Neural crest cell (in vitro differentiated cells): ENCODE data around the gene NRG3. TPM values are rescaled to one million over a fixed set of nuclear protein-coding genes. Genes with fewer than 3 reads are reported as not detected.

ENCODE experiments used
- DNase-seq: peaks from one replicate; pipeline ENCODE4 v3.0.0; 2021; ENCODE audit warnings: low read depth, mixed read lengths, low spot score
- H3K27ac Mint-ChIP-seq: one replicate; pipeline ENCODE4 v1.8.0; 2021; ENCODE audit warnings: mild to moderate bottlenecking, mixed read lengths; ENCODE audit not compliant: unreplicated experiment
- H3K27me3 Mint-ChIP-seq: 2 replicates; pipeline ENCODE4 v1.8.0; 2021; ENCODE audit warnings: low read depth, mild to moderate bottlenecking, mixed read lengths
- H3K36me3 Mint-ChIP-seq: 2 replicates; pipeline ENCODE4 v1.8.0; 2021; ENCODE audit warnings: low read depth, mild to moderate bottlenecking, mixed read lengths
- H3K4me1 Mint-ChIP-seq: 2 replicates; pipeline ENCODE4 v1.8.0; 2021; ENCODE audit warnings: mixed read lengths
- H3K4me3 Mint-ChIP-seq: one replicate; pipeline ENCODE4 v1.8.0; 2021; ENCODE audit warnings: mild to moderate bottlenecking, mixed read lengths
- H3K9me3 Mint-ChIP-seq: 2 replicates; pipeline ENCODE4 v1.8.0; 2021; ENCODE audit warnings: mixed read lengths
- total RNA-seq: library from RNA; stranded (reverse); gene quantifications from 2 replicates; pipeline ENCODE4 v1.2.1, GENCODE V29; 2021
- TF ChIP-seq, protein P1 (sequence below): fragments of 200-600 bp; sonication (generic); conservative IDR thresholded peaks from 2 replicates; pipeline ENCODE4 v1.5.0; 2021; ENCODE audit warnings: antibody characterized with exemption, mild to moderate bottlenecking

NRG3 gene
- total RNA-seq, 1 donor from 2014 or later, result 3.1 TPM

DNA sequence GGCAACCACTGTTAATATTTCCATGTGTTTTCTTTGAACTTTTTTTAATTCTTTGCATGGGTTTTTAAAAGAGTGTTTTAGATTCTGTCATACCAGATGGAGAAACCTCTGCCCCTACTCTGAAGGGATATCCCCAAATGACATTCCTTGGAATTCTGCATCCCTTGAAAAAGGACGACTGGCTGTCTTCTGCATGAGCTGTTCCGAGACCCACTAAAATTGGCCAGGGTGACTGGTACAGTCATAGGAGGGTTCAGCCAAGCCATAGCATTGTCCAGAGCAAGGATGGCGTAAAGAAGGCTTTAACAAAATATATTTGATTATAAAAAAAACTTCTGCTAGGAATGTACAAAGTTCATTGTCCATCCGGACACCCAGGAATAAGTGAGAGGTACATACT, 952.9 kb downstream of the NRG3 start:
- no peak for DNase-seq
- TF ChIP-seq, protein P1, sequence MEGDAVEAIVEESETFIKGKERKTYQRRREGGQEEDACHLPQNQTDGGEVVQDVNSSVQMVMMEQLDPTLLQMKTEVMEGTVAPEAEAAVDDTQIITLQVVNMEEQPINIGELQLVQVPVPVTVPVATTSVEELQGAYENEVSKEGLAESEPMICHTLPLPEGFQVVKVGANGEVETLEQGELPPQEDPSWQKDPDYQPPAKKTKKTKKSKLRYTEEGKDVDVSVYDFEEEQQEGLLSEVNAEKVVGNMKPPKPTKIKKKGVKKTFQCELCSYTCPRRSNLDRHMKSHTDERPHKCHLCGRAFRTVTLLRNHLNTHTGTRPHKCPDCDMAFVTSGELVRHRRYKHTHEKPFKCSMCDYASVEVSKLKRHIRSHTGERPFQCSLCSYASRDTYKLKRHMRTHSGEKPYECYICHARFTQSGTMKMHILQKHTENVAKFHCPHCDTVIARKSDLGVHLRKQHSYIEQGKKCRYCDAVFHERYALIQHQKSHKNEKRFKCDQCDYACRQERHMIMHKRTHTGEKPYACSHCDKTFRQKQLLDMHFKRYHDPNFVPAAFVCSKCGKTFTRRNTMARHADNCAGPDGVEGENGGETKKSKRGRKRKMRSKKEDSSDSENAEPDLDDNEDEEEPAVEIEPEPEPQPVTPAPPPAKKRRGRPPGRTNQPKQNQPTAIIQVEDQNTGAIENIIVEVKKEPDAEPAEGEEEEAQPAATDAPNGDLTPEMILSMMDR, result no peak
- H3K9me3 Mint-ChIP-seq, result no peaks in the 10 kb centered on the region
- no peaks in the 10 kb centered on the region for H3K36me3 Mint-ChIP-seq
- H3K4me3 Mint-ChIP-seq, result no peak overlapping the region
- no peak overlapping the region for H3K27ac Mint-ChIP-seq
- H3K27me3 Mint-ChIP-seq, result no peaks in the 10 kb centered on the region
- H3K4me1 Mint-ChIP-seq, result no peaks in the 10 kb centered on the region

DNA sequence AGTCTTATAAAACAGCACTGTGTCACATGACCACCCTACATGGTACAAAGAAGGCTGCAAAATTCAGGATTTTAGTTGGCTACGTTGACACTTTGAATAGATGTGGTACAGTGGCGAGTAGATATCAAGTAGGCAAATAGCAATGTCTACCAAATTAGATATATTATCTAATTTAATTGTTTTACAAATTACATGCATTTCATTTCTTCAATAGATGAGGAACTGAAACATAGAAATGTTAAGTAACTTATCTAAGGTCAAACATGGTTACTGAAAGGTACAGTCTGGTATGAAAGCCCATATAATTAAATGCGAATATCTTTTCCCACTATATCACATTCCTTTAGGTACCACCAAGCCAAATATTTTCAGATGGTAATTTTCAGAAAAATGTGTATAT, 972.2 kb downstream of the NRG3 start:
- no peak for DNase-seq

DNA sequence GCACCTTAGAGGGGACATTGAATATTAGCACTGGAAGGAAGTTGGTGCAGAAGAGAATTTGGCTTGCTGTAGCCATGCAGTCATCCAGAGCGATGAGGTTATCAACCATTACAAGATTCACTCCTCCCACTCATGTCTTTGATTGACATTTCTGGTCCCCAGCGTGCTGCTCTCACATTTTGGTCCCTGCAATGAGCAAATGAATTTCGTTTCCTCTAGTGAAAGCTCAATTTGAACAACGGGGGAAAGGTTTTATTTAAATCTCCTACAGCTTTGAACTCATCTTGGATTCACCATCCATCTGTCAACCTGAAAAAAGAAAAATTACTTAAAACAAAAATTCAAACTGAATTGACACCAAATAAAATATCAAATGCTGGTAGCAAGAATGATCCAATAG, 975.2 kb downstream of the NRG3 start:
- Mint-ChIP-seq H3K36me3 (no peaks in the 10 kb centered on the region), H3K4me3 (no peak overlapping the region), H3K27me3 (no peaks in the 10 kb centered on the region), H3K9me3 (peaks cover 5% of the 10 kb centered on the region), H3K4me1 (no peaks in the 10 kb centered on the region), H3K27ac (no peak overlapping the region)
- DNase-seq, result no peak
- TF ChIP-seq, protein P1, result no peak

More for the DNA sequence above, 972.2 kb downstream of the NRG3 start:
- TF ChIP-seq, protein P1, result no peak
- no peaks in the 10 kb centered on the region for H3K36me3 Mint-ChIP-seq
- H3K27me3 Mint-ChIP-seq, result no peaks in the 10 kb centered on the region
- H3K9me3 Mint-ChIP-seq, result peaks cover 5% of the 10 kb centered on the region
- H3K4me1 Mint-ChIP-seq, result no peaks in the 10 kb centered on the region
- H3K27ac Mint-ChIP-seq, result no peak overlapping the region
- H3K4me3 Mint-ChIP-seq, result no peak overlapping the region

DNA sequence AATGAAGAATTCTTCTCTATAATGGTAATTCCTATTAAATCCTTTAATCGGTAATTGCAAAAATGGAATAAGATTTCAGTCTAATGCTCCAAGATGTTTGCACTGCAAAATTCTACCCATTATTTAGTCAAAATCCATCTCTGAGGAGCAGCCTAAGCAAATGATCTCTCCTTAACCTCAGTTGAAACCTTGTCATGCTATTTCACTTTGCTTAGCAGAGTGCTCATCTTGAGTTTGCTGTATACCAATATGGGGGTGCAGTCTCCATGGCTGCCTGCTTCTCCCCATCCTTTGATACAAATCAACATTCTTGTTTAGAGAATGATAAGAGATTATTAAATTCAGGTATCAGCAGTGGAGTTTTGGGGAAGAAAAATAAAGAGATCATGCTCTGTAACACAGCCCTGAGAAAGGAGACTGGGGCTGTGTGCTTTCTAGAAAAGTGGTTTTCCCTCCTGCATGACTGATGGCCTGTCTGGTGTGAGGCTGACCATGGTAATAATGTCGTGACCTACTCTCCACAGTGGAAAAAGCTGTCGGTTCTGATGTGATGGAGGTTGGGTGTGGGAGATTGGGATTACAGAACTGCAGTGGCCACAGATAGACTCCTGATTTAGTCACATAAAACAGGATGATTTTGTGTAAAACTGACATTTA, 982.1 kb downstream of the NRG3 start:
- Mint-ChIP-seq H3K27ac (no peak overlapping the region), H3K9me3 (no peaks in the 10 kb centered on the region), H3K4me3 (no peak overlapping the region), H3K27me3 (no peaks in the 10 kb centered on the region), H3K36me3 (no peaks in the 10 kb centered on the region), H3K4me1 (no peaks in the 10 kb centered on the region)
- TF ChIP-seq, protein P1, result no peak
- DNase-seq, result no peak

DNA sequence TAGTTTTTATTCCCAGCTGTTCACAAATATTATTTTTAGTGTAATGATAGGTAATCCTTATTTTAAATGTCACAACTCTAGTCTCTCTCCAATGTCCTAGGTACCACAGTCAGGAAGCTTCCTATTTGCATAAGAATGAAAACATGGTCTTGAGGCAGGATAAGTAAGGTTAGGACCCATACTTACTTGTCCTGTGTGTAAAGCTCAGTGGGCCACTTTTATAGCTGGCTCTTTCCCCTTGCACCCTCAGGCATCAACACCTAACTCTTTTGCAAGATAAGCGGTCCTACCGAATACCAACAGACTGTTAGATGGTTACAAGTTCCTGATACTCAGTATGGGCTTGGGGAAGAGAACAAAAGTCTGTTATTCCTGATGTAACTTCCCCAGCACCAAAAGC, 986.9 kb downstream of the NRG3 start:
- H3K4me3 Mint-ChIP-seq, result no peak overlapping the region
- H3K9me3 Mint-ChIP-seq, result peaks cover 5% of the 10 kb centered on the region
- TF ChIP-seq, protein P1, result no peak
- DNase-seq, result no peak
- H3K27me3 Mint-ChIP-seq, result no peaks in the 10 kb centered on the region
- no peak overlapping the region for H3K27ac Mint-ChIP-seq
- no peaks in the 10 kb centered on the region for H3K4me1 Mint-ChIP-seq
- H3K36me3 Mint-ChIP-seq, result no peaks in the 10 kb centered on the region
